GM19238 (cell line): ENCODE measurements around the gene HSPB2.
"Not testable (repeated sequence)": the region's sequence is repeated elsewhere in the genome, so short reads cannot be mapped to it uniquely, and the experiment has no call there.

Experiments used
- DNase-seq: peaks from one replicate; pipeline ENCODE4 v3.0.0; 2011; ENCODE audit warnings: low spot score; ENCODE audit not compliant: insufficient read length

HSPB2 gene

GRCh38 chr11:111913031-111913861 is 712 bp downstream of the HSPB2 start:
- no peak for DNase-seq

DNA sequence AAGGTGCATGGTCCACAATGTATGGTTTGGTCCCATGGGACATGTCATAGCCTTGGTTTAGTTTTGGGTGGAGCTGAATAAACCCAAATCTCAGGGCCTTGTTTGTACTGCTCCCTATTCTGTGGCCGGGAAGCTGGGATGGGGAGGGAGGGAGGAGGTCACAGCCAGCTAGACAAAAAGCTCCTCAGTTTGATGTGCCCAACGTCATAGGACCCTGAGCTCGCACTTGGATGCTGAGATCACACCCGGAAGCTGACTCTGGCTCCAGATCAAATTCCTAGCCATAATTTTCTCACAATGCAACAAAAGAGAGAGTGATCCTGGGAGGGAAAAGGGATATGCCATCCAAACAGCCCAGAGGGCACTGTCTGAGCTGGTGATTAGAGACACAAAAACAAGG is 1.5 kb downstream of the HSPB2 start:
- DNase-seq = no peak

DNA sequence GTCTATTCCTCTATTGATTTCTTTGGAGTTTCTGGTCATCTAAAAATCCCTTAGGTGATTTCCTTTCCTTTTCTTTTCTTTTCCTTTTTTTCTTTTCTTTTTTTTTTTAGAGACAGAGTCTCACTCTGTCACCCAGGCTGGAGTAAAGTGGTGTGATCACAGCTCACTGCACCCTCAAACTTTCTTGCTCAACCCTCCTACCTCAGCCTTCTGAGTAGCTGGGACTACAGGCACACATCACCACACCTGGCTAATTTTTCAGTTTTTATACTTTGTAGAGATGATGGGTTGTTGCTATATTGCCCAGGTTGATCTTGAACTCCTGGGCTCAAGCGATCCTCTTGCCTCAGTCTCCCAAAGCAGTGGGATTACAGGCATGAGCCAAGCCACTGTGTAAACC is 4.2 kb downstream of the HSPB2 start:
- DNase-seq = no peak

DNA sequence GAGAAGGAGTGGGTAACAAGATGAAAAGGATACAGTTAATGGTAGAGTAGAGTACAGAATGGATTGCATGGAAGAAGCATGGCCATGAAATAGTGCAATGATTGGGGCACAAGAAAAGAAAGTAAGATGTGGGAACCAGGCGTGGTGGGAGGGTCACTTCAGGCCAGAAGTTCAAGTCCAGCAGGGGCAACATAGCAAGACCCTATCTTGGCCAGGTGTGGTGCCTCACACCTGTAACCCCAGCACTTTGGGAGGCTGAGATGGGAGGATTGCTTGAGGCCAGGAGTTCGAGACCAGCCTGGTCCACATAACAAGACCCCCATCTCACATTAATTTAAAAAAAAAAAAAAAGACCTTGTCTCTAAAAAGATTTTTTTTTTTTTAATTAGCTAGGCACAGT is 4.8 kb downstream of the HSPB2 start:
- no peak for DNase-seq

DNA sequence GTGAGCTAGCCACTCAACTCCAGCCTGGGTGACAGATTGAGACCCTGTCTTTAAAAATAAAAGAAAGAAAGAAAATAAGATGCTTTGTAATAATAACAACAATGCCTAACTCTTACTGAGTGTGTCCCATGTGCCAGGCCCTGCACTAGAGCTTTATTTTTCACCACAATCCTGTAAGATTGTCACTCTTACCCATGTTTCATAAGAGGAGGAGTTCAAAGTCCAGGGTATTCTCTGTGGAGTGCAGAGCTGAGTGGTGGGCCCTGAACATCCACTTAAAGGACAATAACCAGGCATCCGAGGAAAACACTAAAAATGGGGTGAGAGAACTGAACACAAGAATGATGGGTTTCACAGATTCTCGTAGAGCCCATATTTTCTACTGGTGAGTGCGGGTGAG is 5.3 kb downstream of the HSPB2 start:
- no peak for DNase-seq

- no peak for DNase-seq
Measured at GRCh38 chr11:111918390-111919256, 6.1 kb downstream of the HSPB2 start, which contains the start of gene C11orf52. Gene C11orf52 (plus strand): TSS chr11:111918913. CDS start chr11:111918973, 60 bp downstream.

DNA sequence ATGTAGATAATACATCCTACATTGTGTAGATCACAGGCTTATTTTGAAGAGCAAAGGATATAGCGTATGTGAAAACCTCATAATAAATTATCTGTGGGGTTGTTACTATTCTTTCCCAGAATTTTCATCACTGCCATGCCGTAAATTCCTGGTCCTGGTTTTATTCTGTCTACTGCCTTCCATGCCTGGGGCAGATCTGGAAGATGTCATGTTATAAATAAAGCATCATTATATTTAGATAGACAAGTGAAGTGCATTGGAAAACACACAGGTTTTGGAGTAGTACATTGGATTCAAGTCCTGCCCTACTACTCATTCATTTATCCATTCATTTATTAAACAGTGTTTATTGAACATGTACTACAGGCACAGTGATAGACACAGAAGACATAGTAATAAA is 8.4 kb downstream of the HSPB2 start:
- DNase-seq = no peak

DNA sequence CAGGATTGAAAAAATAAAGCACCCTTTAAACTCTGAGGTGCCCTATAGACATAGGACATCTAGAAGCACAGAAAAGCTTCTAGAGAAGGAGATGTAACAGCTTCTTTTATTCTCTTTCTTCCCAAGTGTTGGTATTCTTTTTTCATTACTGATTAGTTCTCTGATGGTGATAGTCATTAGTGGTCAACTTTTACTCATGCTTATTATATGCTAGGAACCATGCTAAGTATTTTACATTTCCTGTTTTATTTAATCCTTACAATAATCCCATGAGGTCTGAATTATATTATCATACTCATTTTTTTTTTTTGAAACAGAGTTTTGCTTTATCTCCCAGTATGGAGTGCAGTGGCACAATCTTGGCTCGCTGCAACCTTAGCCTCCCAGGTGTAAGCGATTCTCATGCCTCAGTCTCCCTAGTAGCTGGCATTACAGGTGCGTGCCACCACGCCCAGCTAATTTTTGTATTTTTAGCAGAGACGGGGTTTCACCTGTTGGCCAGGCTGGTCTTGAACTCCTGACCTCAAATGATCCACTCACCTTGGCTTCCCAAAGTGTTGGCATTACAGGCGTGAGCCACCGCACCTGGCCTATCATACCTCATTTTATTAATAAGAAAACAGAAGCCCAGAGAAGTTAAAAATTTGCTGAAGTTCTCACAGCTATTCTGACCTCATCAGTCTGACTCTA is 9.2 kb downstream of the HSPB2 start:
- DNase-seq = no peak

- no peak for DNase-seq
Measured at GRCh38 chr11:111922803-111923202, 10.3 kb downstream of the HSPB2 start.

GRCh38 chr11:111923351-111923788 is 10.8 kb downstream of the HSPB2 start:
- DNase-seq = no peak

DNA sequence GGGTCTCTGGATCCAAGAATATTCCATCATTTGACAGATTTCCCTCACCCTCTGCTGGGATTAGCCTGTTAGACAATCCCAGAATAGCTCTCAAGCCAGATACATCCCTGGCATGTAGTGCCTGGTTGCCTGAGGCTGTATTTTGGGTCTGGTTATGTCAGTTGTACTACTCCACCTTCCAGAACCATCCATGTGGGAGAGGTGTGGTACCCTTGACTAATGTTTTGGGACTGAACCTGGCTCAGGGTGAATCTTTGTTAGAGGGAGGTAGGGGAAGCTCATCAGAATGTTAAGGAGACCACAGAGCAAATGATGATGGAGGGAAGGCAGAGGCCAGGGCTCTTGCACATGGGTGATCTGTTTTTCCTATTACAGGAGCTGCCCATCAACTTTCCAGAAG is 11.4 kb downstream of the HSPB2 start:
- no peak for DNase-seq

GRCh38 chr11:111925953-111926352 is 13.4 kb downstream of the HSPB2 start:
- DNase-seq = no peak

DNA sequence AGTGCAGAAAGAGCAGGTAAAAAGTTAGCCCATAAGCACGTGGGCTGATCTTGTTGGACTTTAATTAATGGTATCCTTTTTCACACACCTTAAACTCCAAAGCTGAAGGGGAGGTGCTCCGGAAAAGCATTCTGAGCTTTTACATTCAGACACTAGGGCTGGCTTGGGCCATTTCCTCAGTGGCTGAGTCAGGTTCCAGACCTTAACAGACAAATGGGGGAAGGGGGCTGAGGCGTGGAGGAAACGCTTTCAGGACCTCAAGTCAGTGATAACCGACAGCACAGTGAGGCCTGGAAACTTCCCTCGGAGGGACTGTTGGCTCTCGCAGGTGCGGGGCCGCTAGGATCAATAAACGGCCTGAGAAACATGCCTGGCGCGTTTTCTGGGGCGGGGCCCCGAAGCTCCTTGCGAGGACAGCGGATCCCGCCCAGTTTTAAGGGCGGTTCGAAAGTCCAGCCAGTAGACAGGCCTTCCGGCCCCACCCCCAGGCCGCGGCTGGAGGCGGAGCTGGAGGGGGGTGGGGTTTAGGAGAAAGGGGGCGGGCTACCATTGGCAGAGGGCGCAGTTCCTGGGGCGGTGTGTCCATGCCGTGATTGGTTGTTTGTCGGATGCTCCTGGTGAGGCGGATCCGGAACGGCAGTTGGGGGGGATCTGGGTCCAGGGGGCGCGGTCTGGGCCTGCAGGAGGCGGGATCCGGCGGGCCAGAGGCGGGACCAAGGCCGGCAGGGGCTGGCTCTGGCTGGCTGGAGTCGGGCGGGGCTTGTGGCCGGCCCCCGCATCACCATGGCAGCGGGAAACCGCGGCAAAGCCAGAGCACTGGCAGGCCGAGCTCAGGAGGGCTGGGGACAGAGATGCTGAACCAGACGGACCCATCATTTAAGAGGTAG is 14.2 kb downstream of the HSPB2 start:
- DNase-seq = peak; percentile 93

- DNase-seq = no peak
Measured at GRCh38 chr11:111930472-111930871, 17.9 kb downstream of the HSPB2 start.

GRCh38 chr11:111932611-111932950 is 20.0 kb downstream of the HSPB2 start:
- DNase-seq = no peak

DNA sequence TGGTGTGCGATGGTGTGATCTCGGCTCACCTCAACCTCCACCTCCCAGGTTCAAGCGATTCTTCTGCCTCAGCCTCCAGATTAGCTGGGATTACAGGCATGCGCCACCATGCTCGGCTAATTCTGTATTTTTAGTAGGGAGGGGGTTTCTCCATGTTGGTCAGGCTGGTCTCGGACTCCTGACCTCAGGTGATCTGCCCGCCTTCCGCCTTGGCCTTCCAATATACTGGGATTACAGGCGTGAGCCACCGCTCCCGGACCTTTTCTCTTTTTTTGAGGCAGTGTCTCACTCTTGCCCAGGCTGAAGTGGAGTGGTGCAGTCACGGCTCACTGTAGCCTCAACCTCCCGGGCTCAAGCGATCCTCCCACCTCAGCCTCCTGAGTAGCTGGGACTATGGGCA is 20.6 kb downstream of the HSPB2 start:
- DNase-seq = not testable (repeated sequence)

GRCh38 chr11:111933872-111934271 is 21.3 kb downstream of the HSPB2 start:
- no peak for DNase-seq

- DNase-seq = no peak
Measured at GRCh38 chr11:111934306-111934705, 21.8 kb downstream of the HSPB2 start.

- no peak for DNase-seq
Measured at GRCh38 chr11:111935317-111936039, 22.9 kb downstream of the HSPB2 start.

DNA sequence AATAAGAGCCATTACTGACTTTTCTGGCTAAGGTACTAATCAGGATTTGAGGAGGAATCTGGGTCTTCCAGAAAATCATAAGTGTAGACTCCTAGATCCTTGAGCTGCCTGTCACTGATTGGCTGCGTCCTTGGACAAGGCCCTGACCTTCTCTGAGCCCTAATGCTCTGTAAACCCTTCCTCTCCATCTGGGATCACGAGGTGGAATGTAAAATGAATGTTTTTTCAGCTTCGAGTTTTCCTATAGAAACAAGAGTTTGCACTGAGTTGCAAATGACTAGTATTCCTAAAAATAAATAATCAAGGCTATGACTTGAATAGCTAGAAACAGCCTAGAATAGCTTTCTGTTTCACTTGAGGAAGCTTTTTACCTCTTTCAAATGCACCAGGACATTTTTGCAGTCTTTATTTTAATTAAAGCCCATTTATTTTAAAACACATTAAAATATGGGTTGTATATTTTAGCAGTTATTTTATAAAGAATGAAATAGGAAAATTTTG is 23.6 kb downstream of the HSPB2 start:
- no peak for DNase-seq
